ENCODE data around the gene LMO3. TPM values are rescaled to one million over a fixed set of nuclear protein-coding genes. Genes with fewer than 3 reads are reported as not detected.

The LMO3 gene
- total RNA-seq, 1 experiment from 2014 or later, result 0.34 TPM

DNA sequence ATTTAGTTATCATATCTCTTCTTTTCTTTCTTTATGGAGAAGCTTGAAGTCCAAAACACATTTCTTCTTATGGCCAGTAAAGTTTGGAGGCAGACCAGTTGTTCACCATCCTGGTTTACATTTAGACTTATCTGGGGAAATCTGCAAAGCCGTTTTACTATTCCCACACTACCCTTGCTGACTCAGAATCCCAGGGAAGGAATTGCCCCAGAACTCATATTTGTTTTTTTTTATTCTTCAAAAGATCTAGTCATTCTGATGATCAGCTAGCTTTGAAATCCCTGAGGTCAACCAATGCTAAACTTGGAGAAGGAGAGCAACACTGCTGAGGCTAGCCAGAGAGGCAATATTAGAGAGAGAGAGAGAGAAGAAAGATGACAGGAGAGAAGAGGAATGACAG, 12.3 kb upstream of the LMO3 start:
- intact Hi-C loops (cut with micrococcal nuclease), result no loop called here
- ATAC-seq (no peak), DNase-seq (ENCODE audit: low read depth, low spot score) (no peak)
- Histone ChIP-seq H3K4me3 (replicated peaks in 1 of 2; ENCODE audit: low read depth in 1 of 2, low read length in 2 of 2) (no peak overlapping the region), H3K4me1 (ENCODE audit: control insufficient read depth in 1 of 2, insufficient read depth in 2 of 2, low read length in 2 of 2) (no peaks in the 10 kb centered on the region), H3K9me3 (ENCODE audit: control insufficient read depth in 1 of 2, insufficient read depth in 1 of 2, low read depth in 1 of 2, low read length in 2 of 2) (no peaks in the 10 kb centered on the region), H3K9ac (ENCODE audit: low read length) (no peak overlapping the region), H2AFZ (ENCODE audit: low read depth, low read length, poor library complexity, severe bottlenecking) (no peak overlapping the region), H3K79me2 (ENCODE audit: insufficient read depth, low read length) (no peaks in the 10 kb centered on the region), H4K20me1 (ENCODE audit: insufficient read depth) (no peaks in the 10 kb centered on the region), H3K27me3 (ENCODE audit: insufficient read depth, low read length) (no peaks in the 10 kb centered on the region), H3K4me2 (ENCODE audit: low read length) (no peak overlapping the region), H3K36me3 (ENCODE audit: control insufficient read depth in 1 of 2, insufficient read depth in 2 of 2, low read length in 2 of 2) (no peaks in the 10 kb centered on the region), H3K27ac (ENCODE audit: low read depth, low read length) (no peak overlapping the region), H3K9me2 (ENCODE audit: insufficient read depth) (no peaks in the 10 kb centered on the region)
- TF ChIP-seq, protein P1, sequence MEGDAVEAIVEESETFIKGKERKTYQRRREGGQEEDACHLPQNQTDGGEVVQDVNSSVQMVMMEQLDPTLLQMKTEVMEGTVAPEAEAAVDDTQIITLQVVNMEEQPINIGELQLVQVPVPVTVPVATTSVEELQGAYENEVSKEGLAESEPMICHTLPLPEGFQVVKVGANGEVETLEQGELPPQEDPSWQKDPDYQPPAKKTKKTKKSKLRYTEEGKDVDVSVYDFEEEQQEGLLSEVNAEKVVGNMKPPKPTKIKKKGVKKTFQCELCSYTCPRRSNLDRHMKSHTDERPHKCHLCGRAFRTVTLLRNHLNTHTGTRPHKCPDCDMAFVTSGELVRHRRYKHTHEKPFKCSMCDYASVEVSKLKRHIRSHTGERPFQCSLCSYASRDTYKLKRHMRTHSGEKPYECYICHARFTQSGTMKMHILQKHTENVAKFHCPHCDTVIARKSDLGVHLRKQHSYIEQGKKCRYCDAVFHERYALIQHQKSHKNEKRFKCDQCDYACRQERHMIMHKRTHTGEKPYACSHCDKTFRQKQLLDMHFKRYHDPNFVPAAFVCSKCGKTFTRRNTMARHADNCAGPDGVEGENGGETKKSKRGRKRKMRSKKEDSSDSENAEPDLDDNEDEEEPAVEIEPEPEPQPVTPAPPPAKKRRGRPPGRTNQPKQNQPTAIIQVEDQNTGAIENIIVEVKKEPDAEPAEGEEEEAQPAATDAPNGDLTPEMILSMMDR (IDR thresholded peaks at IDR 0.05 in 2 of 3, conservative IDR thresholded peaks at IDR 0.05 in 1 of 3; ENCODE audit: borderline replicate concordance in 1 of 3, insufficient read depth in 1 of 3, low read depth in 2 of 3, low read length in 2 of 3), result no peak
- TF ChIP-seq SRF (IDR thresholded peaks at IDR 0.05; ENCODE audit: low read depth) (no peak), CBX3 (IDR thresholded peaks at IDR 0.05; ENCODE audit: low read depth) (no peak), JUND (IDR thresholded peaks at IDR 0.05) (no peak), TCF7L2 (IDR thresholded peaks at IDR 0.05; ENCODE audit: borderline replicate concordance, extremely low read depth, insufficient read depth, insufficient read length) (no peak), EGR1 (IDR thresholded peaks at IDR 0.05; ENCODE audit: low read depth) (no peak), FOSL1 (IDR thresholded peaks at IDR 0.05; ENCODE audit: low read depth) (no peak), YY1 (IDR thresholded peaks at IDR 0.05; ENCODE audit: extremely low read depth, insufficient replicate concordance, low read depth, low read length) (no peak), SP1 (IDR thresholded peaks at IDR 0.05; ENCODE audit: low read depth) (no peak), POLR2AphosphoS5 (IDR thresholded peaks at IDR 0.05; ENCODE audit: low read depth, low read length) (no peak)
- TF ChIP-seq, protein P2, sequence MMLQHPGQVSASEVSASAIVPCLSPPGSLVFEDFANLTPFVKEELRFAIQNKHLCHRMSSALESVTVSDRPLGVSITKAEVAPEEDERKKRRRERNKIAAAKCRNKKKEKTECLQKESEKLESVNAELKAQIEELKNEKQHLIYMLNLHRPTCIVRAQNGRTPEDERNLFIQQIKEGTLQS (IDR thresholded peaks at IDR 0.05), result no peak
- POLR2A ChIA-PET, result no interaction called here
- CTCF ChIA-PET, result no interaction called here
- no TSS peak for BruUV-seq (replicated peaks)
- RAD21 ChIA-PET (ENCODE audit: low non-redundant PET in 1 of 2, low total read pairs in 2 of 2, uncharacterized antibody in 2 of 2, unreplicated experiment in 2 of 2), result no interaction called here
